Keratinocyte (primary cell): Measurements from ENCODE around the gene ARMS2. TPM values are rescaled to one million over a fixed set of nuclear protein-coding genes. Genes with fewer than 3 reads are reported as not detected.

ENCODE experiments used
- DNase-seq: peaks from one replicate; pipeline ENCODE4 v3.0.0-alpha.2; 2011; ENCODE audit warnings: low read depth, missing footprints, low spot score
- FAIRE-seq: peaks from 2 replicates; lab custom pipeline; 2011; peaks lifted over from hg19 to GRCh38; lab: Jason Lieb, UNC
- H2AFZ ChIP-seq: 2 replicates; pipeline ENCODE4 v1.6.0; 2012; ENCODE audit warnings: low read length, control low read depth, inconsistent platforms; ENCODE audit not compliant: control insufficient read depth
- H3K27ac ChIP-seq: 2 replicates; pipeline ENCODE4 v1.5.1; 2011; ENCODE audit warnings: low read length; ENCODE audit not compliant: control insufficient read depth, insufficient read depth
- H3K27me3 ChIP-seq: 3 replicates; pipeline ENCODE4 v1.6.0; 2011; ENCODE audit warnings: low read length; ENCODE audit not compliant: control insufficient read depth, insufficient read depth; ENCODE audit errors: extremely low read depth
- H3K36me3 ChIP-seq, 2 experiments: 2 replicates in 1 of 2; 3 replicates in 1 of 2; pipeline ENCODE4 v1.5.1; 2011; ENCODE audit warnings: low read length in 2 of 2, mild to moderate bottlenecking in 1 of 2; ENCODE audit not compliant: control insufficient read depth in 2 of 2, insufficient read depth in 2 of 2; ENCODE audit errors: extremely low read depth in 1 of 2
- H3K4me1 ChIP-seq: 3 replicates; pipeline ENCODE4 v1.5.1; 2011; ENCODE audit warnings: low read length; ENCODE audit not compliant: control insufficient read depth, insufficient read depth; ENCODE audit errors: extremely low read depth
- H3K4me2 ChIP-seq: 3 replicates; pipeline ENCODE4 v1.6.0; 2011; ENCODE audit warnings: low read depth, low read length; ENCODE audit not compliant: control insufficient read depth, insufficient read depth; ENCODE audit errors: extremely low read depth
- H3K4me3 ChIP-seq, 3 experiments: fragments of 200-600 bp in 1 of 3; sonication (generic) in 1 of 3; 2 replicates in 2 of 3; 3 replicates in 1 of 3; pipeline ENCODE4 v1.5.1; 2011 to 2016; ENCODE audit warnings: low read length in 3 of 3, mild to moderate bottlenecking in 3 of 3, control low read depth in 2 of 3, inconsistent platforms in 1 of 3, low read depth in 1 of 3, mixed read lengths in 1 of 3, mixed run types in 1 of 3, moderate library complexity in 1 of 3; ENCODE audit not compliant: control insufficient read depth in 2 of 3, insufficient read depth in 2 of 3; ENCODE audit errors: extremely low read depth in 1 of 3
- H3K79me2 ChIP-seq: 2 replicates; pipeline ENCODE4 v1.6.0; 2012; ENCODE audit warnings: low read length; ENCODE audit not compliant: control insufficient read depth, insufficient read depth
- H3K9ac ChIP-seq: 3 replicates; pipeline ENCODE4 v1.6.0; 2011; ENCODE audit warnings: low read length; ENCODE audit not compliant: control insufficient read depth, insufficient read depth; ENCODE audit errors: extremely low read depth
- H3K9me1 ChIP-seq: 3 replicates; pipeline ENCODE4 v1.6.0; 2011; ENCODE audit warnings: low read length; ENCODE audit not compliant: control insufficient read depth, insufficient read depth; ENCODE audit errors: extremely low read depth
- H3K9me3 ChIP-seq: 2 replicates; pipeline ENCODE4 v1.5.1; 2012; ENCODE audit warnings: low read depth, low read length; ENCODE audit not compliant: control insufficient read depth
- H4K20me1 ChIP-seq: 3 replicates; pipeline ENCODE4 v1.6.0; 2011; ENCODE audit warnings: low read length; ENCODE audit not compliant: control insufficient read depth, insufficient read depth; ENCODE audit errors: extremely low read depth
- CTCF ChIP-seq, 3 experiments: IDR thresholded peaks in 1 of 3; conservative IDR thresholded peaks in 1 of 3; optimal IDR thresholded peaks in 1 of 3; 2 replicates in 2 of 3; 3 replicates in 1 of 3; pipeline versions ENCODE3 to v1.5.1; 2011; ENCODE audit warnings: low read length in 3 of 3, mild to moderate bottlenecking in 3 of 3, moderate library complexity in 2 of 3, control low read depth in 1 of 3, inconsistent platforms in 1 of 3; ENCODE audit not compliant: insufficient read depth in 2 of 3; ENCODE audit errors: extremely low read depth in 1 of 3
- EZH2 ChIP-seq: IDR thresholded peaks from one replicate; pipeline ENCODE4 v1.6.1; 2012; ENCODE audit warnings: inconsistent platforms, mild to moderate bottlenecking, low read length, moderate library complexity
- dilution Hi-C: fragments of 300-500 bp; cut with MboI; formaldehyde crosslinking; loops from one replicate; pipeline ENCODE4 v1.7.0; 2020; ENCODE audit warnings: low sequenced_read_pairs; ENCODE audit not compliant: extremely low pct_ligation_motif_present
- polyA plus RNA-seq, 5 experiments: library from polyadenylated mRNA; depleted of rRNA in 3 of 5; stranded (reverse) in 3 of 5; stranded (forward) in 1 of 5; unstranded in 1 of 5; fragments of >200 nt; gene quantifications; 1 replicate in 1 of 5; 2 replicates in 3 of 5; 3 replicates in 1 of 5; pipeline versions ENCODE4 v1.2.1 to v1.2.3, GENCODE V29; 2011 to 2012; ENCODE audit warnings: missing spikeins in 2 of 5, low read depth in 1 of 5, low replicate concordance in 1 of 5

Gene ARMS2
- polyA plus RNA-seq, 1 donor (not counting 4 experiments of a cell fraction or from before 2014, with no cell fraction given) = 0.08 TPM

- H3K4me3 ChIP-seq = no peak overlapping the region
- DNase-seq = no peak
- no peak overlapping the region for H3K4me2 ChIP-seq
- H4K20me1 ChIP-seq = no peaks in the 10 kb centered on the region
- H3K36me3 ChIP-seq = peaks cover 34 to 44% of the 10 kb centered on the region in 2 experiments
- H3K27me3 ChIP-seq = no peaks in the 10 kb centered on the region
- no peaks in the 10 kb centered on the region for H3K9me3 ChIP-seq
- H2AFZ ChIP-seq = no peak overlapping the region
- peaks cover 4% of the 10 kb centered on the region for H3K4me1 ChIP-seq
- H3K9ac ChIP-seq = no peak overlapping the region
- no peaks in the 10 kb centered on the region for H3K9me1 ChIP-seq
- no peaks in the 10 kb centered on the region for H3K79me2 ChIP-seq
- dilution Hi-C loops = no loop called here
- TF ChIP-seq EZH2 = no peak
- no peak for TF ChIP-seq CTCF (optimal IDR thresholded peaks at IDR 0.05 in 1 of 3, IDR thresholded peaks at IDR 0.05 in 1 of 3, conservative IDR thresholded peaks at IDR 0.05 in 1 of 3; ENCODE audit: extremely low read depth in 1 of 3, insufficient read depth in 2 of 3, low read length in 3 of 3)
- no peak overlapping the region for H3K27ac ChIP-seq
- no peak for FAIRE-seq
These were observed 49.6 kb downstream of the ARMS2 start for GRCh38 chr10:122503886-122504609.

GRCh38 chr10:122504610-122504950, 50.1 kb downstream of the ARMS2 start:
- H3K27me3 ChIP-seq = no peaks in the 10 kb centered on the region
- H3K4me1 ChIP-seq = peaks cover 7% of the 10 kb centered on the region
- H3K27ac ChIP-seq = no peak overlapping the region
- no peaks in the 10 kb centered on the region for H3K9me3 ChIP-seq
- FAIRE-seq (peak; percentile 53), DNase-seq (no peak)
- no peak overlapping the region for H3K9ac ChIP-seq
- no peak for TF ChIP-seq EZH2
- no peak for TF ChIP-seq CTCF (optimal IDR thresholded peaks at IDR 0.05 in 1 of 3, IDR thresholded peaks at IDR 0.05 in 1 of 3, conservative IDR thresholded peaks at IDR 0.05 in 1 of 3; ENCODE audit: extremely low read depth in 1 of 3, insufficient read depth in 2 of 3, low read length in 3 of 3)
- no peaks in the 10 kb centered on the region for H3K79me2 ChIP-seq
- dilution Hi-C loops = no loop called here
- H3K9me1 ChIP-seq = peaks cover 1% of the 10 kb centered on the region
- H2AFZ ChIP-seq = no peak overlapping the region
- H4K20me1 ChIP-seq = no peaks in the 10 kb centered on the region
- H3K36me3 ChIP-seq = peaks cover 35 to 49% of the 10 kb centered on the region in 2 experiments
- no peak overlapping the region for H3K4me2 ChIP-seq
- no peak overlapping the region for H3K4me3 ChIP-seq
